ENCODE data around the gene ENHO. TPM values are rescaled to one million over a fixed set of nuclear protein-coding genes. Genes with fewer than 3 reads are reported as not detected.

ENHO gene
- total and polyA plus RNA-seq, 2 donors, result 0.47 to 3.7 TPM

DNA sequence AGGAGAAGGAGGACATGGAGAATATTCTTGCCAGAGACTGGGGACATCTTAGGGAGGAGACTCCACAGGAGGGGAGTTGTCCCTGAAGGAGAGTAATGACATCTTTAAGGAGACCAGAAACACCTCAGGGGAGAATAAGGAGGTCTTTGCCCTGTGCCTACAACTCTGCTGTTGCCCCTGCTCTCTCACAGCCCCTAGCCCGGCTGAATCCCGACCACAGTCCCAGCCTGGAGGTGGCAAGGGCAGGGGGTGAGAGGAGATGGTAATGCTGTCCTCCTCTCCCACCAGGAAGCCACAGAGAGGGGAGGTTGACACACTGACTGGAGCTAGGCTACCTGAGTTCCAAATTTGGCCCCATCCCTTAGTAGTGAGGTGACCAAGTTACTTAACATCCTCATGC is 30.2 kb upstream of the ENHO start:
- WGBS, result 97% methylated on average over 2 of the region's 2 CpGs
- Histone ChIP-seq H3K9me3 (ENCODE audit: control insufficient read depth in 2 of 2, insufficient read depth in 1 of 2, low read length in 1 of 2) (no peaks in the 10 kb centered on the region), H3K4me3 (ENCODE audit: low read length in 2 of 2) (no peak overlapping the region), H3K27ac (ENCODE audit: low read depth in 1 of 2, low read length in 1 of 2) (no peak overlapping the region), H3K4me1 (ENCODE audit: control insufficient read depth in 2 of 2, insufficient read depth in 2 of 2, low read length in 2 of 2) (peaks cover 0 to 7% of the 10 kb centered on the region in 2 donors), H3K27me3 (ENCODE audit: control insufficient read depth in 2 of 2, insufficient read depth in 1 of 2, low read length in 1 of 2) (peaks cover 0 to 9% of the 10 kb centered on the region in 2 donors), H3K36me3 (ENCODE audit: control insufficient read depth in 2 of 2, insufficient read depth in 2 of 2, low read length in 1 of 2) (no peaks in the 10 kb centered on the region)
- no peak for DNase-seq (ENCODE audit: low read depth in 6 of 9, low spot score in 9 of 9)

DNA sequence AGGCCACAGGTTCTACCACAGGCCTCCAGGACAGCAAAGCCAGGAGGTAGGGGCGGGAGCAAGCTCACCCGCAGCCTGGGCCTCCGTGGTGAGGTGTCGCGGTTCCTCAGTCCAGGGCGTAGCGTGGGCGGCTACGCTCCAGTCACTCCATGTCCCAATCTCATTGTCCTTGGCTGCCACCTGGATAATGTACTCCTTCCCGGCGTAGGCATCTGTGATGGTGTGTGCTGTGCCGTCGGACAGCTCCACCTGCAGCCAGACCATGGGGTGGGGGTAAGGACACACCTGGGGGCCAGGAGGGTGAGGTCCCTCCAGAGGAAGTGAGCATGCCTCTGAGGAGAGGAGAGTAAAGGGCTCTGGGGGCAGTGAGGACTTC is 29.8 kb upstream of the ENHO start:
- Histone ChIP-seq H3K27me3 (ENCODE audit: control insufficient read depth in 2 of 2, insufficient read depth in 1 of 2, low read length in 1 of 2) (peaks cover 0 to 9% of the 10 kb centered on the region in 2 donors), H3K27ac (ENCODE audit: low read depth in 1 of 2, low read length in 1 of 2) (no peak overlapping the region), H3K4me3 (ENCODE audit: low read length in 2 of 2) (no peak overlapping the region), H3K9me3 (ENCODE audit: control insufficient read depth in 2 of 2, insufficient read depth in 1 of 2, low read length in 1 of 2) (no peaks in the 10 kb centered on the region), H3K36me3 (ENCODE audit: control insufficient read depth in 2 of 2, insufficient read depth in 2 of 2, low read length in 1 of 2) (no peaks in the 10 kb centered on the region), H3K4me1 (ENCODE audit: control insufficient read depth in 2 of 2, insufficient read depth in 2 of 2, low read length in 2 of 2) (peaks cover 0 to 6% of the 10 kb centered on the region in 2 donors)
- DNase-seq (ENCODE audit: low read depth in 6 of 9, low spot score in 9 of 9), result no peak
- 93% methylated on average over 13 of the region's 13 CpGs for WGBS

DNA sequence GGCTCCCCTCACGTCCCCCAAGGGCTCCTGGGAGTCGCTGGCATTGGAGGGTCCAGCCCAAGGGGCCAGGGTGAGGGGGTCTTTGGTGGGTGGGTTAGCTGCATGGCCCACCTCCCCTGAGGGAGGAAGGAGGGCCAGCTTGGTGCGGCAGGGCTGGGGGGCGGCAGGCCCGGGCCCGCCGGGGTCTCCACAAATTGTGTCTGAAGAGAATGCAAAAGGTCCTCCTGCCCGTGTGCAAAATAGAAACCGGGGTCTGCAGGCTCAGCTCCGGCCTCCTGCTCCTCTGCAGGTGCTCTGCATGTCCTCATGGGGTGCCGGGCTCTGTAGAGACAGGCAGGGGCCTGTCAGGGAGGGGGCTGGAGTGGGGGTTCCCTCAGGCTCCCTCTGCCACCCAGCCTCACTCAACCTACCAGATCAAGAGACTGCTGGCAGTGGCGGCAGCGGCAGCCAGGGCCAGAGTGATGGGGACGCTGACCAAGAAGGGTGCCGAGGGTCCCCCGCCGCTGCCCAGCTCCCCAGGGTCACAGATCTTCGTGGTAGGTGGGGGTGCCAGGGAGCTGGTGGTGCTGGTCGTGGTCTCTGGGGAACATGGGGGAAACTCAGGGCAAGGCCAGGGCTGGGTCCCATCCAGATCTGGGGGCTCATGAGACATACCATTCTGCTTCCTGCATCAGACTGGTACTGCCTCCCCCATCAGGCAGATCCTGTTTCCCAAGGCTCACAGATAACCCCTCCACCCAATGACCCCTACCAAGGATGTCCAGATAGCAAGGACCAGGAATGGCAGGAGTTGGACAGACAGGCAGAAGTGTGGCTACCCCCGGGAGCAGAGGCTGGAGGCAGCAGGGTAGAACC is 29.2 kb upstream of the ENHO start:
- Histone ChIP-seq H3K4me1 (ENCODE audit: control insufficient read depth in 2 of 2, insufficient read depth in 2 of 2, low read length in 2 of 2) (peaks cover 0 to 5% of the 10 kb centered on the region in 2 donors), H3K27ac (ENCODE audit: low read depth in 1 of 2, low read length in 1 of 2) (no peak overlapping the region), H3K36me3 (ENCODE audit: control insufficient read depth in 2 of 2, insufficient read depth in 2 of 2, low read length in 1 of 2) (no peaks in the 10 kb centered on the region), H3K9me3 (ENCODE audit: control insufficient read depth in 2 of 2, insufficient read depth in 1 of 2, low read length in 1 of 2) (no peaks in the 10 kb centered on the region), H3K27me3 (ENCODE audit: control insufficient read depth in 2 of 2, insufficient read depth in 1 of 2, low read length in 1 of 2) (peaks cover 0 to 14% of the 10 kb centered on the region in 2 donors), H3K4me3 (ENCODE audit: low read length in 2 of 2) (no peak overlapping the region)
- 94% methylated on average over 20 of the region's 20 CpGs for WGBS
- DNase-seq (ENCODE audit: low read depth in 6 of 9, low spot score in 9 of 9), result no peak

DNA sequence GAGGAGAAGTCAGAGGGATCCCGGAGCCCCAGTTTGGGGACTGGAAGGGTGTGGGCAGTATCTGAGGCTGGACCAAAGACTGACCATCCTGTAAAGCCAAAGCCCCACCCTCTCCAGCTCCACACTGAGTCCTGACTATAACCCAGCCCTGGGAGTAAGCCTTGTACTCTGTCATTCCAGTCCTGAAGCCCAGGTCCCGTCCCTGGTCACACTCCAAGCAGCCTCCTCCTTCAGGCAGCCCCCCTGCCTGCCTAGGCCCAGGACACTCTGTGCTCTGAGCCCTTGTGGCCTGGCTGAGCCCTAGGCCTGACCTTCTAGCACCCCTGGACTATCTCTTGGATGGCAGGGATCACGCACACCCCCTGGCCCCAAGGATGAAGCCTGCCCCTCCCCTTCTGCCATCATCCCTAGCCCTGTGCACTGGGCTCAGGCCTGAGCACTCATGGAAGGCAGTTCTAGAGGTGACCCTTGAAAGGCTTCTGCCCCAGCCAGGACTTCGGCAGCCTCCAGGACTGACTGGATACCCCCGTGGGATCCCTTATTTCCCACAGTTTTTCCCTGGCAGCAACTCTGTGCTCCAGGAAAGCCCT is 28.0 kb upstream of the ENHO start:
- DNase-seq (ENCODE audit: low read depth in 6 of 9, low spot score in 9 of 9), result no peak

DNA sequence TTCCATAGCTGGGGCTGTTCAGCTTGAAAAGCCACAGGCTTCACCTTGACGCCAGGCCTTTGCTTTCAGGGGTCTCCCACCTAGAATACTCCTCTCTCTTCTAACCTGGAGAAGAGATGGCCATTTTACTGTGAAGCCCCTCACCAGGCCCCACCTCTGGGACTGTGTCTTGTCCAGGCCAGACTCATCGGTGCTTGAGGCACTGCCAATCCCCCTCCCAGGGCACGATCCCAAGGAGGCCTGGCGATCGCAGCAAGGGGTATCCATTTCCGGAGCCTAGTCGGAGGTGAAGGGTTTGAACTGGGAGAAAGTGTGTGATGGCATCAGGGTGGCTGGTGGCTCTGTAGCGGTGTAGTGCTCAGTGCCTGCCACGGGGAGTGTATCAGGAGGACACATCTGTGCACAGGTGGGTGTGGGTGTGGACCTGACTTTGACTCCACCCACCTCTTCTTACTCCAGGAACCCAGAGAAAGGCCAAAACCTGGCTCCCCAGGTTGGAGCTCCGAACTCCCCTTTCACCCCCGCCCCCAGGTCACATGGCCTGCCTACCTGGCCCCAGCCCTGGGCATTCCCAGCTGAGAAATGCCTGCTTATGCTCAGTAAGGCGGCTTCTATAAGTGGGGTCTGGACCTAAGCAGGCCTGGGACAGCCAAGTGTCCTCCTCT is 27.4 kb upstream of the ENHO start:
- Histone ChIP-seq H3K36me3 (ENCODE audit: control insufficient read depth in 2 of 2, insufficient read depth in 2 of 2, low read length in 1 of 2) (no peaks in the 10 kb centered on the region), H3K4me1 (ENCODE audit: control insufficient read depth in 2 of 2, insufficient read depth in 2 of 2, low read length in 2 of 2) (peaks cover 0 to under 1% of the 10 kb centered on the region in 2 donors), H3K9me3 (ENCODE audit: control insufficient read depth in 2 of 2, insufficient read depth in 1 of 2, low read length in 1 of 2) (no peaks in the 10 kb centered on the region), H3K27me3 (ENCODE audit: control insufficient read depth in 2 of 2, insufficient read depth in 1 of 2, low read length in 1 of 2) (peaks cover 0 to 22% of the 10 kb centered on the region in 2 donors), H3K27ac (ENCODE audit: low read depth in 1 of 2, low read length in 1 of 2) (no peak overlapping the region), H3K4me3 (ENCODE audit: low read length in 2 of 2) (no peak overlapping the region)
- DNase-seq (ENCODE audit: low read depth in 6 of 9, low spot score in 9 of 9), result no peak
- 87% methylated on average over 12 of the region's 12 CpGs for WGBS

More for the DNA sequence above, 28.0 kb upstream of the ENHO start:
- Histone ChIP-seq H3K4me3 (ENCODE audit: low read length in 2 of 2) (no peak overlapping the region), H3K9me3 (ENCODE audit: control insufficient read depth in 2 of 2, insufficient read depth in 1 of 2, low read length in 1 of 2) (no peaks in the 10 kb centered on the region), H3K36me3 (ENCODE audit: control insufficient read depth in 2 of 2, insufficient read depth in 2 of 2, low read length in 1 of 2) (no peaks in the 10 kb centered on the region), H3K27me3 (ENCODE audit: control insufficient read depth in 2 of 2, insufficient read depth in 1 of 2, low read length in 1 of 2) (peaks cover 0 to 18% of the 10 kb centered on the region in 2 donors), H3K27ac (ENCODE audit: low read depth in 1 of 2, low read length in 1 of 2) (no peak overlapping the region), H3K4me1 (ENCODE audit: control insufficient read depth in 2 of 2, insufficient read depth in 2 of 2, low read length in 2 of 2) (peaks cover 0 to 5% of the 10 kb centered on the region in 2 donors)
- 93% methylated on average over 5 of the region's 5 CpGs for WGBS

DNA sequence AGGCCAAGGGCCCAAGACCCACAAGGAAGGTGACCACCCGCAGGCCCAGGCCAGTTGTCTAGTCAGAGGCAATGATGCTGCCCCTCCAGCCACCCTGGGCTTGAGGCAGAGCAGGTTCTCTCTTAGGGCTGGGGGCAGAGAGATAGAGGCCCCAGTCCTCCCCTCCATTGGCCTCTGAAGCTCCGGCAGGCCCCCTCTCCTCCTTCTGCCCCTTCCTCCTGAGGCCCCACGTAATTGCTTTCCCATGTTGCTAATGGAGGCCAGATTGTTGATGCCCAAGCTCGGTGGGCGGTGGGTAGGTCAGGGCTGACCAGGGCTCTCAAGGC is 26.6 kb upstream of the ENHO start:
- no peak overlapping the region for H3K4me3 ChIP-seq (ENCODE audit: low read length in 2 of 2)
- no peaks in the 10 kb centered on the region for H3K36me3 ChIP-seq (ENCODE audit: control insufficient read depth in 2 of 2, insufficient read depth in 2 of 2, low read length in 1 of 2)
- H3K4me1 ChIP-seq (ENCODE audit: control insufficient read depth in 2 of 2, insufficient read depth in 2 of 2, low read length in 2 of 2), result no peaks in the 10 kb centered on the region
- WGBS, result 95% methylated on average over 5 of the region's 5 CpGs
- H3K27ac ChIP-seq (ENCODE audit: low read depth in 1 of 2, low read length in 1 of 2), result no peak overlapping the region
- no peaks in the 10 kb centered on the region for H3K9me3 ChIP-seq (ENCODE audit: control insufficient read depth in 2 of 2, insufficient read depth in 1 of 2, low read length in 1 of 2)
- peaks cover 0 to 20% of the 10 kb centered on the region in 2 donors for H3K27me3 ChIP-seq (ENCODE audit: control insufficient read depth in 2 of 2, insufficient read depth in 1 of 2, low read length in 1 of 2)
- DNase-seq (ENCODE audit: low read depth in 6 of 9, low spot score in 9 of 9), result no peak

DNA sequence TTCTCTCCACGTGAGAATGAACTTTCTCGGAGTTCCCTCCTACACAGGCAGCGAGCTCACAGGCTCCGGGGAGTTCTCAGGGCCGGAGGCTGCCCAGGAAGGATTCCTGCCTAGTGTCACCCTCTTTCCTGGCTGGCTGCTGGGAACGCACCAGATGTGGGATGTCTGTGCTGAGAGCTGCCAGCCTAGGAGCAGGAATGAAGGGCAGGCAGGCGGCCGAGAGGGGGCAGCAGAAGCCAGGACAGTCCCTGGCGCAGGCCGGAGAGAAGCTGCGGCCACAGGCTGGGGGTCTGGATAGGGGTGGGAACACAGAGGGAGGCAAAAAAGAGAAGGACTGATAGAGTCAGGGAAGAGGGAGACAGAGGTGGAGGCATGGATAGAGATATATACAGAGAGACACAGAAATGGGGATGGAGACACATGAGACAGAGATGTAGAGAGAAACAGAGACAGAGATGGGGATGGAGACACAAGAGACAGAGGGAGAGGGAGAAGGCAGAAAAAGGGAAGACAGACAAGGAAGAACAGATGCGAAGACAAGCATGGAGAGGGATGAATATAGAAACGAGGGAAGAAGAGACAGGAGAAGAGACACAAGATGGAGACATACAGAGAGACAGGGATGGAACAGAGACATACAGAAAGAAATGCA is 25.3 kb upstream of the ENHO start:
- Histone ChIP-seq H3K36me3 (ENCODE audit: control insufficient read depth in 2 of 2, insufficient read depth in 2 of 2, low read length in 1 of 2) (no peaks in the 10 kb centered on the region), H3K9me3 (ENCODE audit: control insufficient read depth in 2 of 2, insufficient read depth in 1 of 2, low read length in 1 of 2) (no peaks in the 10 kb centered on the region), H3K27me3 (ENCODE audit: control insufficient read depth in 2 of 2, insufficient read depth in 1 of 2, low read length in 1 of 2) (peaks cover 0 to 18% of the 10 kb centered on the region in 2 donors), H3K4me1 (ENCODE audit: control insufficient read depth in 2 of 2, insufficient read depth in 2 of 2, low read length in 2 of 2) (no peaks in the 10 kb centered on the region), H3K27ac (ENCODE audit: low read depth in 1 of 2, low read length in 1 of 2) (no peak overlapping the region), H3K4me3 (ENCODE audit: low read length in 2 of 2) (no peak overlapping the region)
- no peak for DNase-seq (ENCODE audit: low read depth in 6 of 9, low spot score in 9 of 9)
- WGBS, result 21% methylated on average over 13 of the region's 13 CpGs

DNA sequence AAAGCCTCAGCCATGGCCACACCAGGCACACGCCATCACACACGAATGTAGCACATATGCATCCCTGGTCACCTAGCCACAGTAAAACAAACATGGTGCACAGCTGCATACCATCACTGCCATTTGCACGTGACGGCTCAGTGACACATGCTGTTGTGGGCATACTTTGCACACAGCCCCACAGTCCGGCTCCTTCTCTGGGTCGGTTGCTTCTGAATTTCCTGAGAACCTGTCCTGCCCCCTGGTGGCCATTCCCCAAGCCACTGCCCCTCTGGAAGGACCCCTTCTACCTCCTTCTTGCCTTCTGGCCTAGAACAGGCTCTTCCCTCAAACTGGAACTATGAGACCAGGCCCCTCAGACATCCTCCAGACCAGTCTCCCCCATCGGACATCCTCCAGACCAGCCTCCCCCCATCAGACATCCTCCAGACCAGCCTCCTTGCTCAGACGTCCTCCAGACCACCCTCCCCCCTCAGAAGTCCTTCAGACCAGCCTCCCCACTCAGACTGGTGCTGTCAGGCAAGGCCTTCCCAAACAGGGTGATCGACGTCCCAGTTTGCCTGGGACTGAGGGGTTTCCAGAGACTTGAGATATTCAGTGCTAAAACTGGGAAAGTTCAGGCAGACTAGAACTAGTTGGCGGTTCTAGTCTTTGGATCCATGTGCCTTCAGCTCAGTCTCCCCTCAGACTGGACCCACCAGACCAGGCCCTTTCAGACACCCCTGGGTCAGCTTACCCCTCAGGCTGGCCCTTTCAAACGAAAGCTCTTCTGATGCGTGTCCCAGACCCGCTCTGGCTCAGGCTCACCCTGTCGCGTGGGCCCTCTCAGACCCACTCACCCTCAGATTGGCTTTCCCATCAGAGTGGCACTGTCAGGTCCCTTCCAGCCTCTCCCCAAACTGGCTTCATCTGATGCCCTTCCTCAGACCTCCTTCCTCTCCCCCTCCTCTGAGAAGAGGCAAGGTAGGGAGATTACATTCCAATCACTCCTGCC is 24.3 kb upstream of the ENHO start:
- H3K4me3 ChIP-seq (ENCODE audit: low read length in 2 of 2), result no peak overlapping the region
- no peaks in the 10 kb centered on the region for H3K9me3 ChIP-seq (ENCODE audit: control insufficient read depth in 2 of 2, insufficient read depth in 1 of 2, low read length in 1 of 2)
- H3K27me3 ChIP-seq (ENCODE audit: control insufficient read depth in 2 of 2, insufficient read depth in 1 of 2, low read length in 1 of 2), result peaks cover 0 to 16% of the 10 kb centered on the region in 2 donors
- WGBS, result 71% methylated on average over 16 of the region's 16 CpGs
- DNase-seq (ENCODE audit: low read depth in 6 of 9, low spot score in 9 of 9), result peak in 1 of 9 donors; percentile 26
- H3K4me1 ChIP-seq (ENCODE audit: control insufficient read depth in 2 of 2, insufficient read depth in 2 of 2, low read length in 2 of 2), result no peaks in the 10 kb centered on the region
- H3K27ac ChIP-seq (ENCODE audit: low read depth in 1 of 2, low read length in 1 of 2), result no peak overlapping the region
- H3K36me3 ChIP-seq (ENCODE audit: control insufficient read depth in 2 of 2, insufficient read depth in 2 of 2, low read length in 1 of 2), result no peaks in the 10 kb centered on the region

Measured in thymus (tissue), 11 donors.